Fibroblast of skin of left quadriceps (primary cell): ENCODE measurements around the gene MAGED4B.
"Not testable (repeated sequence)": the region's sequence is repeated elsewhere in the genome, so short reads cannot be mapped to it uniquely, and the experiment has no call there.

Experiments
- DNase-seq, 2 experiments: peaks; one replicate each; pipeline ENCODE4 v3.0.0-alpha.2; 2013; ENCODE audit warnings: low read depth in 2 of 2

The MAGED4B gene, protein sequence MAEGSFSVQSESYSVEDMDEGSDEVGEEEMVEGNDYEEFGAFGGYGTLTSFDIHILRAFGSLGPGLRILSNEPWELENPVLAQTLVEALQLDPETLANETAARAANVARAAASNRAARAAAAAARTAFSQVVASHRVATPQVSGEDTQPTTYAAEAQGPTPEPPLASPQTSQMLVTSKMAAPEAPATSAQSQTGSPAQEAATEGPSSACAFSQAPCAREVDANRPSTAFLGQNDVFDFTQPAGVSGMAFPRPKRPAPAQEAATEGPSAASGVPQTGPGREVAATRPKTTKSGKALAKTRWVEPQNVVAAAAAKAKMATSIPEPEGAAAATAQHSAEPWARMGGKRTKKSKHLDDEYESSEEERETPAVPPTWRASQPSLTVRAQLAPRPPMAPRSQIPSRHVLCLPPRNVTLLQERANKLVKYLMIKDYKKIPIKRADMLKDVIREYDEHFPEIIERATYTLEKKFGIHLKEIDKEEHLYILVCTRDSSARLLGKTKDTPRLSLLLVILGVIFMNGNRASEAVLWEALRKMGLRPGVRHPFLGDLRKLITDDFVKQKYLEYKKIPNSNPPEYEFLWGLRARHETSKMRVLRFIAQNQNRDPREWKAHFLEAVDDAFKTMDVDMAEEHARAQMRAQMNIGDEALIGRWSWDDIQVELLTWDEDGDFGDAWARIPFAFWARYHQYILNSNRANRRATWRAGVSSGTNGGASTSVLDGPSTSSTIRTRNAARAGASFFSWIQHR

DNA sequence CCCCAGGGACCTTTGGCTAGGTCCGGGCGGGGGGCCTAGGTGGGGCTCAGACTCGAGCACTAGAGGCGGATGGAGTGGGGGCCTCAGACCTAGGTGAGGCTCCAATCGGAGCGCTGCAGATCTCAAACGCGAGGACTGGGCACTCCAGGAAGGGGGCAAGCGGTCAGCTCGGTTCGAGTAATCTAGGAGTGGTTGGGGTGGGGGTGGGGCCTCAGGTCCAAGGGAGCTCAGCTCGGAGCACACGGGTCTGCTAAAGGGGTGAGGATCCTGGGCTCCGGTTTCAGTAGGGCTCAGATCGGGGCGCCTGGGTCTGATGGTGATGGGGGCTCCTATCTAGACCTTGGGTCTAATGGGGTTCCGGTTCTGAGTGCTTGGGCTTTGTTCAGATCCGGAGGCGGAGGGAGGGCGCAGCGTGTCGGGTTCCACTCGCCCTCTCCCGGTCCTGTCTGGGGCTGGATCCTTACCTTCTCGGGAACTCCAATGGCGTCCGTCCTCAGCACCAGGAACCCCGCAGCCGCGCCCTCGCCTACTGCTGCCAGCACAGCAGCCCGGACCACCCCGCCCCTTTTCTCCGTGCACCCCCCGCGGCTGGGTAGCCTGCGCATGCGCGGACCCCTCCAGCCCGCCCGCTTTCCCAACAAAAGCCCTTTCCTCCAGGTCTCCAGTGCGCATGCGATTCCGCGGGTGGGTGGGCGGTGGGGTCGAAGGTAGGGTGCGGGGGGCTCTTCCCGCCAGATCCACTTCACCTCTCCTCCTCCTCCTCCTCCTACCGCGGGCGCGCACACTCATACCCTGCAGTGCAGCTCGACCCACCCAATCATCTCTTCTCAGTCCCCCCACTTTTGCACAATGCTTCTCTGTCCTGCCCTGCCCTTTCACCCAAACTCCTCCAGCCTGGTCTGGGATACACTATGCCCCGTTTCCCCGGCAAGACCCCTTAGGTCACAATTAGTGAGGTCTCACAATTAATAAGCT, at the start of gene MAGED4B:
TSS of gene MAGED4B (minus strand) at position 518 of the 975 bp plus-strand sequence. CDS start 1,011 bp downstream, outside the sequence.
- DNase-seq = not testable (repeated sequence)

DNA sequence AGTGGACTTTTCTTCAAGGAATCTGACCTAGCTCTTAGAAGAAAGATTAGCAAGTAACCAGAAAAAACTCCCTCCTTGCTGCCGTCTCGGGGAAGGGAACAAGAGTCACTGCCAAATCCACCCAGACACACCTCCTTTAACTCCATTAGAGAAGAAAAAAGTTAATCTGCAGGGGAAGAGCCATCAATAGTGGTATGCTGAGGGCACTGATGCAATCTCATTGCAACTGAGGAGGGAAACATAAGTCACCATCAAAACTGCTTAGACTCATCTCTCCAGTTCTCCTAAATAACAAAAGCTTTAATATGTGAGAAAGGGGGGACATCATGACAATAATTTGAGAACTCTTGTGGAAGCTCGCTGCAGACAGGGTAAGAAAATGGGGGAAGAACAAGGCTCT, 49.3 kb upstream of the MAGED4B start:
- no peak for DNase-seq

DNA sequence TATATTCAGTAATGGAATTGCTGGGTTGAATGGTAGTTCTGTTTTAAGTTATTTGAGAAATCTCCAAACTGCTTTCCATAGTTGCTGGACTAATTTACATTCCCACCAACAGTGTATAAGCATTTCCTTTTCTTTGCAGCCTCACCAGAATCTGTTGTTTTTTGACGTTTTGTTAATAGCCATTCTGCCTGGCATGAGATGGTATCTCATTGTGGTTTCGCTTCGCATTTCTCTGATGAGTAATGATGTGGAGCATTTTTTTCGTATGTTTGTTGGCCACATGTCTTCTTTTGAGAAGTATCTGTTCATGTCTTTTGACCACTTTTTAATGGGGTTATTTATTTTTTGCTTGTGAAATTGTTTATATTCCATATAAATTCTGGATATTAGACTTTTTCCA, 13.6 kb upstream of the MAGED4B start:
- no peak for DNase-seq

DNA sequence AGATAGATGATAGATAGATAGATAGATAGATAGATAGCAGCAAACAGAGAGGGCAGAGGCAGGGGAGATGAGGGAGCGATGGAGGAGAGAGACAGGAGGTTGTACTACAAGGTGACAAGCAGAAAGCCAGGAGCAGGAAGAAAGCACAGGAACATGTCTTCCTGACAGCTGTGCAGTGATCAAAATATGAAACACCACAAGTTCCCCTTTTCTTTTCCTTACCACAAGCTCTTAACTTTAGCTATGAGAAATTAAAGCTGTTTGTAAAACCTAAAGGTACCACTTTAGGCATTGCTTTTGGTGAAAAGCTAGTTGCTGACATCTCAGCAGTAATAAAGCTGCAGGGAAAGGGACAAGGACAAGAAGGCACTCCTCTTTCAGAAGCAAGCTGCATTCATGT, 9.1 kb upstream of the MAGED4B start:
- no peak for DNase-seq

DNA sequence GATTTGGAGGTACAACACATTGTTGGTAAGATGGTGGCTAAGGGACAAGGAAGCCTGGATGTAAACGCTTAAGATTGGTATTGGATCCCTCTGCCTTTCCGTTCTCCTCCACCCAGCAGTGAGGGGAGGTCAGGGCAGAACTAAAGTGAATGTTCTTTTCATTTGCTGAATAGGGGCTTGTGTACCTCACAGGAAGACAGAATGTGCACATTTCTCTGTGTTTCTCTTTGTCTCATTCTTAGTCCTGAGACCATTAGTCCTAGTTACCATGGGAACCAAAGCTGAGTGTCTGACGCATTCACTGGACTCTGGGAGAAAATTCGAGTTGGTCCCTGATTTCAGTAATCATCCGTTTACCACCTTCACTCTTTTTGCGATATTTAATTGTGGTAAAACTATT, 26.7 kb downstream of the MAGED4B start:
- DNase-seq = not testable (repeated sequence)

DNA sequence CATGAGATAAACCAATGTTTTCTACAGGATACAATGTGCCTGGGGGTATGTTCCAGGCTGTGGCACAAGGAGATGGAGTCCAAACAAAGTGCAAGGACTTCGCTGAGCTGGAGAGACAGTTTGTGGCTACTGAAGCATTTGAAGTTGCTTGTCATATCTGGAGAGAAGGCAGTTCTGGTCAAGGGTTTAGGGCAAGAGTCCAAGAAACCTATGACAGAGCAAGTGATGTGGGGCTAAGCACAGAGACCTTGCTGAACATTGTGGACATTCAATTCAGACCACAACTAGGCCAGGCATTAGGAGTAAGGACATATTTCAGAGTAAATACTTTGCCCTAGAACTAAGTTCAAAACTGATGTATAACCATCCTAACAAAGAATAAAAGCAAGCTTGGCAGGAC, 34.8 kb downstream of the MAGED4B start:
- no peak for DNase-seq

DNA sequence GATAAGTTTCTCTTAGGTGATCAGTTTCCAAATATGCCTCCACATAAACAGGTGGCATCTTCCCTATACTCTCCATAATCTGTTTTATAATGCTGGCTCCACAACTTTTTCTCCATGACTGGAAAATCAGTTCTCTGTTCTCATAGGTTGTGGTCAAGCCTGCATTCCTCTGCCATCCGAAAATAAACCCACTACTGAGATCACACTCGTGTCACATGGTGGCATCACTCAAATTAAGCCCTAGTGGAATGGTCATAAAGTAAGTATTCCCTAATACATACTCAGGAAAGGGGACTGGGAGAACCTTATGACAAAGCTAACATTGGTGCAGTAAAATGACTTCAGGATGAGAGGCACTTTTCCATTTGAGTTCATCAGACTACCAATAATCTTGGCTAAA, 37.6 kb downstream of the MAGED4B start:
- DNase-seq = no peak

DNA sequence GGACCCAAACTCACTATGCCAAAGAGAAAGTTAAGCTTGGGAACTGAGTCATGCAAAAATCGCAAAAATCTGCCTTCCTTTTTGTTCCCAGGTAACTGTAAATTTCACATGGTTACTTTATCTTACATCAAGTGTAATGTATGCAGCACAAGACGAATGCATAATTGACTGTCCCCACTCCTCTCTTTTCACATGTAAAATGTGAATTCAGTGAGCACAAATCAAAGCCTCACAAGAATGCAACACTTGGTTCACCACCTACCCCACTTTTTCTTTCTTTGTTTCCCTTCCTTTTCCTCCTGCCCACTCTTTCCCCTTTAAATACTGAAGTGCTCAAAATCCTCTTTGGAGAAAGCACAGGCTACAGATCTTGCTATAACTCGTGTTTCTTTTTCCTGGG, 53.2 kb downstream of the MAGED4B start:
- no peak for DNase-seq
